Thyroid gland (tissue), 4 donors: ENCODE results near the gene TCF19. TPM values are rescaled to one million over a fixed set of nuclear protein-coding genes. Genes with fewer than 3 reads are reported as not detected.
"Not testable (repeated sequence)": the region's sequence is repeated elsewhere in the genome, so short reads cannot be mapped to it uniquely, and the experiment has no call there.

Source experiments
- DNase-seq, 2 donors: peaks; one replicate each; pipeline ENCODE4 v3.0.0-alpha.2; 2019
- H3K27ac ChIP-seq, 3 donors: fragments of 200-600 bp; sonication (generic); 1 replicate in 2 of 3; 2 replicates in 1 of 3; pipeline ENCODE4 v1.5.1; 2016 to 2019; ENCODE audit warnings: mild to moderate bottlenecking in 1 of 3, moderate library complexity in 1 of 3
- H3K27me3 ChIP-seq: fragments of 200-600 bp; sonication (generic); one replicate; pipeline ENCODE4 v1.5.1; 2019
- H3K36me3 ChIP-seq, 2 donors: fragments of 200-600 bp; sonication (generic); one replicate each; pipeline ENCODE4 v1.5.1; 2016 to 2019
- H3K4me1 ChIP-seq, 2 donors: fragments of 200-600 bp; sonication (generic); one replicate each; pipeline ENCODE4 v1.5.1; 2017 to 2019
- H3K4me3 ChIP-seq, 3 donors: fragments of 200-600 bp; sonication (generic); replicated peaks in 1 of 3; 1 replicate in 2 of 3; 2 replicates in 1 of 3; pipeline ENCODE4 v1.5.1; 2016; ENCODE audit warnings: mild to moderate bottlenecking in 1 of 3
- H3K9me3 ChIP-seq: fragments of 200-600 bp; sonication (generic); one replicate; pipeline ENCODE4 v1.5.1; 2017
- CTCF ChIP-seq, 6 experiments: fragments of 200-600 bp in 3 of 6; fragments of 450-650 bp in 3 of 6; sonication (generic) in 3 of 6; IDR thresholded peaks; one replicate each; pipeline ENCODE4 v1.5.1; 2016 to 2019; ENCODE audit warnings: antibody characterized with exemption in 6 of 6, mild to moderate bottlenecking in 2 of 6, inconsistent platforms in 1 of 6, moderate library complexity in 1 of 6
- POLR2A ChIP-seq, 2 donors: fragments of 450-650 bp; IDR thresholded peaks; one replicate each; pipeline ENCODE4 v1.6.1; 2017; ENCODE audit warnings: antibody characterized with exemption in 2 of 2, mild to moderate bottlenecking in 2 of 2, moderate library complexity in 1 of 2
- WGBS, 2 donors: methylation state at CpG; one replicate each; pipeline ENCODE4 v1.1.5; 2017; 5-methylcytosine and 5-hydroxymethylcytosine counted together
- intact Hi-C: fragments of 100-400 bp; cut with DNase I; formaldehyde crosslinking; loops from one replicate; pipeline ENCODE4 v1.15.1; 2023
- total RNA-seq, 4 donors: library from RNA; depleted of rRNA; stranded (reverse); fragments of >200 nt; gene quantifications; one replicate each; pipeline ENCODE4 v1.2.3, GENCODE V29; 2016

The TCF19 gene
- total RNA-seq, 4 donors from 2014 or later = 1.2 to 4.9 (median 3.2) TPM

- no peak for TF ChIP-seq POLR2A (IDR thresholded peaks at IDR 0.05)
- TF ChIP-seq CTCF (IDR thresholded peaks at IDR 0.05) = no peak
- no peaks in the 10 kb centered on the region for H3K27me3 ChIP-seq
- no peaks in the 10 kb centered on the region for H3K36me3 ChIP-seq
- WGBS, 2 donors = 69 to 83% methylated on average over 19 to 24 of the region's 24 CpGs
- no peak overlapping the region for H3K4me3 ChIP-seq
- peak in 1 of 2 donors; percentile 31 for DNase-seq
- intact Hi-C loops = no loop called here
- H3K27ac ChIP-seq = peak overlapping the region; percentile 56 to 68 (median 66)
- no peaks in the 10 kb centered on the region for H3K9me3 ChIP-seq
- peaks cover 0 to 5% of the 10 kb centered on the region in 2 donors for H3K4me1 ChIP-seq
Observed at GRCh38 chr6:31186052-31186734, 27.8 kb downstream of the TCF19 start.

GRCh38 chr6:31187780-31188194 is 29.4 kb downstream of the TCF19 start:
- Histone ChIP-seq H3K36me3 (no peaks in the 10 kb centered on the region), H3K27me3 (no peaks in the 10 kb centered on the region), H3K9me3 (no peaks in the 10 kb centered on the region), H3K27ac (no peak overlapping the region), H3K4me3 (no peak overlapping the region), H3K4me1 (peaks cover 0 to 5% of the 10 kb centered on the region in 2 donors)
- intact Hi-C loops = no loop called here
- TF ChIP-seq POLR2A (IDR thresholded peaks at IDR 0.05) (no peak), CTCF (IDR thresholded peaks at IDR 0.05) (no peak)
- DNase-seq = no peak
- 49 to 64% methylated on average over 5 of the region's 5 CpGs for WGBS, 2 donors

- WGBS, 2 donors = 51 to 68% methylated on average over 3 of the region's 3 CpGs
- H3K27ac ChIP-seq = peak overlapping the region in 1 of 3 donors; percentile 23
- H3K36me3 ChIP-seq, intact Hi-C loops, H3K4me3 ChIP-seq, H3K4me1 ChIP-seq, H3K27me3 ChIP-seq, H3K9me3 ChIP-seq: not testable (repeated sequence)
- peak; percentile 61 to 72 for DNase-seq
Observed at GRCh38 chr6:31189223-31189622, 30.8 kb downstream of the TCF19 start.

GRCh38 chr6:31190488-31190887 is 32.1 kb downstream of the TCF19 start:
- Histone ChIP-seq H3K27me3 (no peaks in the 10 kb centered on the region), H3K4me3 (no peak overlapping the region), H3K27ac (no peak overlapping the region), H3K4me1 (peaks cover 0 to 5% of the 10 kb centered on the region in 2 donors), H3K9me3 (no peaks in the 10 kb centered on the region), H3K36me3 (no peaks in the 10 kb centered on the region)
- intact Hi-C loops = loop anchor here (5.0 kb wide), 1 partner anchor 53 kb away; the partner anchor contains the start of gene PSORS1C2
- DNase-seq = no peak
- TF ChIP-seq POLR2A (IDR thresholded peaks at IDR 0.05) = no peak
- no peak for TF ChIP-seq CTCF (IDR thresholded peaks at IDR 0.05)
- 52 to 64% methylated on average over 4 of the region's 4 CpGs for WGBS, 2 donors

- peak; percentile 73 to 74 for DNase-seq
- H3K27me3 ChIP-seq, H3K36me3 ChIP-seq, H3K9me3 ChIP-seq, H3K27ac ChIP-seq, H3K4me3 ChIP-seq: not testable (repeated sequence)
- WGBS, 2 donors = 47 to 51% methylated on average over 10 of the region's 10 CpGs
- peak in 4 of 6 experiments; percentile 50 to 75 (median 68) for TF ChIP-seq CTCF (IDR thresholded peaks at IDR 0.05)
- H3K4me1 ChIP-seq = peaks cover 0 to 11% of the 10 kb centered on the region in 2 donors
- intact Hi-C loops = loop anchor here (5.0 kb wide), 1 partner anchor 55 kb away; the partner anchor contains the start of gene PSORS1C2
Observed at GRCh38 chr6:31192431-31193105, 34.2 kb downstream of the TCF19 start.
